HG02938 (cell line): ENCODE measurements around the gene XYLT1.

Source experiments
- ATAC-seq: cut with Tn5 transposase; IDR thresholded peaks from one replicate; pipeline ENCODE4 v1.9.1; 2021; ENCODE audit warnings: mild to moderate bottlenecking, moderate library complexity; ENCODE audit not compliant: unreplicated experiment

The XYLT1 gene

GRCh38 chr16:17129971-17130370 is 340.8 kb downstream of the XYLT1 start:
- no peak for ATAC-seq

GRCh38 chr16:17128791-17129190 is 342.0 kb downstream of the XYLT1 start:
- ATAC-seq: no peak

GRCh38 chr16:17126156-17126555 is 344.6 kb downstream of the XYLT1 start:
- ATAC-seq: no peak

GRCh38 chr16:17125671-17126070 is 345.1 kb downstream of the XYLT1 start:
- no peak for ATAC-seq

- ATAC-seq: no peak
These were observed 352.7 kb downstream of the XYLT1 start for GRCh38 chr16:17117906-17118577.

- no peak for ATAC-seq
These were observed 354.0 kb downstream of the XYLT1 start for GRCh38 chr16:17116595-17117322.

GRCh38 chr16:17109413-17109812 is 361.3 kb downstream of the XYLT1 start:
- no peak for ATAC-seq

- no peak for ATAC-seq
These were observed 362.2 kb downstream of the XYLT1 start for GRCh38 chr16:17108596-17108995.

- ATAC-seq: no peak
These were observed 363.3 kb downstream of the XYLT1 start for GRCh38 chr16:17107450-17107849.

- ATAC-seq: no peak
These were observed 364.4 kb downstream of the XYLT1 start for GRCh38 chr16:17106243-17106791.

GRCh38 chr16:17105239-17105797 is 365.4 kb downstream of the XYLT1 start:
- no peak for ATAC-seq

GRCh38 chr16:17104654-17105053 is 366.1 kb downstream of the XYLT1 start:
- ATAC-seq: no peak

- ATAC-seq: no peak
These were observed 367.5 kb downstream of the XYLT1 start for GRCh38 chr16:17103216-17103615.

- ATAC-seq: no peak
These were observed 369.1 kb downstream of the XYLT1 start for GRCh38 chr16:17101646-17102045.

GRCh38 chr16:17098685-17099084 is 372.1 kb downstream of the XYLT1 start:
- ATAC-seq: no peak

GRCh38 chr16:17084130-17084529 is 386.6 kb downstream of the XYLT1 start:
- ATAC-seq: no peak

- no peak for ATAC-seq
These were observed 387.1 kb downstream of the XYLT1 start for GRCh38 chr16:17083628-17084027.

GRCh38 chr16:17082095-17082882 is 388.5 kb downstream of the XYLT1 start:
- no peak for ATAC-seq

GRCh38 chr16:17080105-17080504 is 390.7 kb downstream of the XYLT1 start:
- no peak for ATAC-seq

- no peak for ATAC-seq
These were observed 391.7 kb downstream of the XYLT1 start for GRCh38 chr16:17078931-17079631.
